Posterior cingulate gyrus (tissue), 11 donors: ENCODE results near the gene PSMD12.
"Not testable (repeated sequence)": the region's sequence is repeated elsewhere in the genome, so short reads cannot be mapped to it uniquely, and the experiment has no call there.

ENCODE experiments used
- DNase-seq, 10 donors: peaks; one replicate each; pipeline versions ENCODE4 v3.0.0 to v3.0.0-alpha.2; 2020 to 2021; ENCODE audit warnings: mixed read lengths in 3 of 10
- intact Hi-C: fragments of 100-400 bp; cut with DNase I; formaldehyde crosslinking; loops from one replicate; pipeline ENCODE4 v1.15.1; 2023

The PSMD12 gene

GRCh38 chr17:67388986-67389385 is 22.6 kb upstream of the PSMD12 start:
- intact Hi-C loops: no loop called here

DNA sequence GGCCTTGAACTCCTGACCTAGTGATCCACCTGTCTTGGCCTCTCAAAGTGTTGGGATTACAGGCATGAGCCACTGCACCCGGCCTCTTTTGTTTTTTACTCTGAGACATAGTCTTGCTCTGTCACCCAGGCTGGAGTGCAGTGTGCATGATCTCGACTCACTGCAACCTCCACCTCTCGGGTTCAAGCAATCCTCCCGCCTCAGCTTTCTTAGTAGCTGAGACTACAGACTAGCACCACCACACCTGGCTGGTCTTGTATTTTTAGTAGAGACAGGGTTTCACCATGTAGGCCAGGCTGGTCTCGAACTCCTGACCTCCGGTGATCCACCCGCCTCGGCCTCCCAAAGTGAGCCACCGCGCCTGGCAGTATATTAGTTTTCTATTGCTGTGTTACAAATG is 22.2 kb upstream of the PSMD12 start:
- intact Hi-C loops: not testable (repeated sequence)

More at GRCh38 chr17:67388986-67389385, 22.6 kb upstream of the PSMD12 start:
- DNase-seq: peak in 1 of 10 donors; percentile 25

DNA sequence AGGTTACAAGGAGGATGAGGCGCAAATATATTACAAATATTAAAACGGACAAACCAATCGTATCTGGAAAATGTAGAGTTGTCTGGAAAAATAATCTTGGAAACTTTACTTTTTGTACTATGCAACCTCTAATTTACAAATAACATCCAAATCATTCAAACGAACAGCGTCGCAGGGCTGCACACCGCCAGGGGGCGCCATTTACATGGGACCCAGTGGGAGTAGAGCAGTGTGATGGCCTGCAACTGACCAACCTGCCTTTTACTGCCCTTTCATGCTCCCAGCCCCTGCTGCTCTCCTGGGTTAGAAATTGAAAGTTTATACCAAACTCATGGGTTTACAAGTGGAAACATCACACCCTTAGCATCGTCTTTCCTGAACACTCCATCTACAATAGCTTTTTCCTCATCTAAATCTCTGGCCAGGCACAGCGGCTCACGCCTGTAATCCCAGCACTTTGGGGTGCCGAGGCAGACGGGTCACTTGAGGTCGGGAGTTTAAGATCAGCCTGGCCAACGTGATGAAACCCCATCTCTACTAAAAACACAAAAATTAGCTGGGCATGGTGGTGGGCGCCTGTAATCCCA is 20.7 kb upstream of the PSMD12 start:
- intact Hi-C loops: no loop called here

More for the DNA sequence above, 22.2 kb upstream of the PSMD12 start:
- peak in 1 of 10 donors; percentile 18 for DNase-seq

GRCh38 chr17:67385122-67385988 is 19.0 kb upstream of the PSMD12 start:
- intact Hi-C loops: no loop called here
- no peak for DNase-seq

More for the DNA sequence above, 20.7 kb upstream of the PSMD12 start:
- DNase-seq: peak in 8 of 10 donors; percentile 40 to 91 (median 54)

DNA sequence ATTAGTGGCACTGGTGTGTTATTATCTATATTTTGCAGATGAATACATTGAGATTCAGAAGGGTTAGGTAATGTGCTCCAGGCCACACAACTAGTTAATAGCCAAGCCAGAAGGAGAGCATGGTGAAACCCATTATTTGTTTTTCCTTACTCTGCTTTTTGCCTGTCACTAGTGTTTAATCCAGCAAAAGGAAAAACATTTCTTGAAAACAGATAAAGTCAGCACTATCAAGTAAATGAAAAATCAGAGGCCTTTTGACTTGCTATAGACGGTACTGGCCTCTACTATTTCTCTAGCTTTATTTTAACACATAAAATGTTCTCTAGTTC is 15.5 kb upstream of the PSMD12 start:
- intact Hi-C loops: no loop called here
- no peak for DNase-seq

- DNase-seq: no peak
- intact Hi-C loops: loop anchor here (10.0 kb wide), 2 partner anchors 246 to 446 kb away; partner anchors contain the start of gene BPTF
Measured at GRCh38 chr17:67379251-67379630, 12.9 kb upstream of the PSMD12 start.

- intact Hi-C loops: loop anchor here (1.0 to 10.0 kb wide), 3 partner anchors 246 to 446 kb away; partner anchors contain the start of gene BPTF
- DNase-seq: peak; percentile 45 to 94 (median 63)
Measured at GRCh38 chr17:67378454-67379250, 12.3 kb upstream of the PSMD12 start.

- DNase-seq: peak in 8 of 10 donors; percentile 22 to 90 (median 38)
- intact Hi-C loops: loop anchor here (1.0 to 10.0 kb wide), 4 partner anchors 98 to 447 kb away; partner anchors contain the start of gene BPTF
Measured at GRCh38 chr17:67377488-67378453, 11.4 kb upstream of the PSMD12 start.

GRCh38 chr17:67376737-67377487 is 10.5 kb upstream of the PSMD12 start, which contains the start of gene PITPNC1:
PITPNC1 (plus strand) TSS chr17:67377281.
- intact Hi-C loops: loop anchor here (1.0 to 10.0 kb wide), 3 partner anchors 98 to 448 kb away; partner anchors contain the start of gene BPTF
- peak; percentile 73 to 97 (median 89) for DNase-seq

GRCh38 chr17:67376415-67376736 is 10.0 kb upstream of the PSMD12 start:
- DNase-seq: no peak
- intact Hi-C loops: loop anchor here (10.0 kb wide), 2 partner anchors 248 to 448 kb away; partner anchors contain the start of gene BPTF

GRCh38 chr17:67375716-67376115 is 9.3 kb upstream of the PSMD12 start:
- no peak for DNase-seq
- intact Hi-C loops: loop anchor here (10.0 kb wide), 2 partner anchors 249 to 449 kb away; partner anchors contain the start of gene BPTF

- DNase-seq: no peak
- intact Hi-C loops: loop anchor here (10.0 kb wide), 2 partner anchors 250 to 450 kb away; partner anchors contain the start of gene BPTF
Measured at GRCh38 chr17:67375054-67375427, 8.7 kb upstream of the PSMD12 start.

DNA sequence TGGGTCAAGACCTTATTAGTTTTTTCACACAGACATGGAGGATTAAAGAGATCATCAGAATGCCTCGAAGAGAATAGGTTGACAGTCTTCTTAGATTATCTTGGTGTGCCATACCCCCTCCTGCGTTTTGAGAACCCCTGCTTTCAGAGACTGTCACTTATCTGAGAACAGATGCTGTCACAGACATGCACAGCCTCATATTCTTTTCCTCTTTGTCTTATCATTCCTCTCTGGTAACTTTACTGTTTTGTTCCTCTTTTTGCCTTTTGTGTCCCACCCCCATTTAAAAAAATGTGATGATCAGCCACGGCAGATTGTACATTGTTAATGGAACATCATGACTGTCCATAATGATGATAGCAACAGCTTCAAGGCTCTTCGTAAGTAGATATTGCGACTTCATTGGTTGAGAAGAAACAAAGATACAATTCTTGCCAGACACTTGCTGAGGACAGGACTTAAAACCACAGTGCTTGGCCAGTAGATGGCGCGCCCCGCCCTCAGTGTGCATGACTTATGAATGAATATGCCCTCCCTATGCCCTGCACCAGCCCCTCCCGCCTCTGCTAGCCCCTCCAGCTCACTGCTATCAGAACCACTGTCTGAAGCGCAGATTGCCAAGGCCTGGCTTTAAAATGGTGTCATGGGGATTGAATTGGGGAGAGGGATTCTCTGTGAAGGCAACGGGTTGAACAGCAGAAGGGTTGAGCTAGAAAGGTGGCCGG is 8.1 kb upstream of the PSMD12 start:
- peak; percentile 72 to 98 (median 86) for DNase-seq
- intact Hi-C loops: loop anchor here (10.0 kb wide), 2 partner anchors 250 to 450 kb away; partner anchors contain the start of gene BPTF

DNA sequence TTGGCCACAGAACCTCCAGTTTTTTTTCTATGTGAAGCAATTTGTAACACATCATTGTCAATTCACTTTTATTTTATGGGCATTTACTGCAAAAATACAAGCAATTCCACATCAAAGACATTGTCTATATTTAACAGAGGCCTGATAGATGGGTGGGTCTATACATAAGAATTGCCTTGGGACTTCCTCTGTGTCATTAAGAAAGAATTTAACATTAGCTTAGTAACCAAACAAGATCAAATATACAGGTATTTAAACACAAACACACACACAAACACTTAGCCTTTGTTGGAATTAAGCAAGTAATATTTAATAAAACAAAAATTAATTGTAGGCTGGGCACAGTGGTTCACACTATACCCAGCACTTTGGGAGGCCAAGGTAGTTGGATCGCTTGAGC is 6.4 kb upstream of the PSMD12 start:
- DNase-seq: no peak
- intact Hi-C loops: loop anchor here (10.0 kb wide), 2 partner anchors 252 to 452 kb away; partner anchors contain the start of gene BPTF

DNA sequence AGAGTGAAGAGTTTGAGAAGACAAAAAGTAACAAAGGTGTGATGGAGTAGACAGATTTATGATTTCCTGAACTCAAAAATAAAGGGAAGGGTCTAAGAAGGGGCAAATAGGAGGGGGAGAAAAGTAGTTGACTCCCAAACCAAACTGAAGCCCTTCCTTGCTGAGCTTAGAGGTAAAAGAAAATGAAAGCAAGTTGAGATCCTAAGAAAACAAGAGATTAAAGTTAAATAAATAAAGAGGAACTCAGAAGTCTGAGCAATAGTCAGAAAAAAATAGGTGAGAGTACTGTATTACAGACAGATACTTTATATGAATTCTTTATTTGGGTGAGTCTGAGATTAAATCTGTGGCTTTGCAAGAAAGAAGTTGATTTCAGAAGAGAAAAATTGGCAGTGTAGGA is 3.3 kb upstream of the PSMD12 start:
- no peak for DNase-seq
- intact Hi-C loops: loop anchor here (10.0 kb wide), 3 partner anchors 125 to 455 kb away; partner anchors contain the start of genes BPTF and HELZ

DNA sequence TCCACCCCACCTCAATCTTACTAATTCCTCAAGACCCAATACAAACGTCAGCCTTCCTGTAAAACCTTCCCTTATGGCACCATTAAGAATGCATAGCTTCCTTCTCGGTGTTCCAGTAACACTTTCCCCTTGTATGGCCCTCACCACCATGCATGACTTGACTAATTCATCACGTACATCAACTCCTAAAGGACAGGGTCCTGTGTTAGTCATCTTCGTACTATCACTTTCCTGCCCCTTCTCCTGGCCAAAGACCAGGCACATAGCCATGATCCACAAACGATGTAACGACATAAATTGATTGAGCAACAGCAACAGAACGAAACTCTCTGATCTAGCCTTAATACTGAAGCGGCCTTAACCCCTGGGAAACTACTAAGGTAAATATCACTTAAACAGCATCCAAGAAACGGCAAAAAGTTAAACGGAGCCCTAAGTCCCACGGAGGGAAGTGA is 612 bp downstream of the PSMD12 start:
- intact Hi-C loops: loop anchor here (10.0 kb wide), 1 partner anchor 121 kb away; the partner anchor contains the start of gene HELZ
- DNase-seq: no peak
